Esophagus squamous epithelium (tissue), 5 donors: Measurements from ENCODE around the gene THYN1. TPM values are rescaled to one million over a fixed set of nuclear protein-coding genes. Genes with fewer than 3 reads are reported as not detected.

ENCODE experiments used
- DNase-seq: peaks from one replicate; lab custom pipeline; 2025; lab: John Stamatoyannopoulos, UW
- H3K27ac ChIP-seq, 4 donors: fragments of 200-600 bp; sonication (generic); one replicate each; pipeline ENCODE4 v1.5.1; 2016 to 2019; ENCODE audit warnings: mild to moderate bottlenecking in 1 of 4
- H3K27me3 ChIP-seq, 4 donors: fragments of 200-600 bp; sonication (generic); 1 replicate in 3 of 4; 2 replicates in 1 of 4; pipeline versions ENCODE4 v1.5.1 to v1.6.0; 2017 to 2021; ENCODE audit warnings: antibody characterized with exemption in 1 of 4
- H3K36me3 ChIP-seq, 3 donors: fragments of 200-600 bp; sonication (generic); one replicate each; pipeline ENCODE4 v1.5.1; 2016 to 2019
- H3K4me1 ChIP-seq, 3 donors: fragments of 200-600 bp; sonication (generic); one replicate each; pipeline ENCODE4 v1.5.1; 2017 to 2019
- H3K4me3 ChIP-seq, 4 donors: fragments of 200-600 bp; sonication (generic); 1 replicate in 3 of 4; 2 replicates in 1 of 4; pipeline ENCODE4 v1.5.1; 2016 to 2019; ENCODE audit warnings: mild to moderate bottlenecking in 2 of 4, moderate library complexity in 1 of 4
- H3K9me3 ChIP-seq, 3 donors: fragments of 200-600 bp; sonication (generic); one replicate each; pipeline ENCODE4 v1.5.1; 2016 to 2019
- CTCF ChIP-seq, 6 experiments: fragments of 450-650 bp in 4 of 6; fragments of 200-600 bp in 2 of 6; sonication (generic) in 2 of 6; IDR thresholded peaks; one replicate each; pipeline ENCODE4 v1.5.1; 2016 to 2019; ENCODE audit warnings: antibody characterized with exemption in 6 of 6, mild to moderate bottlenecking in 4 of 6, moderate library complexity in 4 of 6
- POLR2A ChIP-seq, 4 donors: fragments of 450-650 bp; IDR thresholded peaks; one replicate each; pipeline ENCODE4 v1.6.1; 2017; ENCODE audit warnings: antibody characterized with exemption in 4 of 4, mild to moderate bottlenecking in 4 of 4, moderate library complexity in 3 of 4
- WGBS, 2 donors: methylation state at CpG; one replicate each; pipeline ENCODE4 v1.1.5; 2018; 5-methylcytosine and 5-hydroxymethylcytosine counted together
- intact Hi-C: fragments of 100-400 bp; cut with DNase I; formaldehyde crosslinking; loops from one replicate; pipeline ENCODE4 v1.15.0; 2022
- total RNA-seq, 4 donors: library from RNA; depleted of rRNA; stranded (reverse); fragments of >200 nt; gene quantifications; one replicate each; pipeline ENCODE4 v1.1.0, GENCODE V29; 2016
- donor health status: DM: yes; HTN: yes; CAD: no.

Gene THYN1
- total RNA-seq, 4 donors from 2014 or later = 15.7 to 34.2 (median 26.2) TPM

DNA sequence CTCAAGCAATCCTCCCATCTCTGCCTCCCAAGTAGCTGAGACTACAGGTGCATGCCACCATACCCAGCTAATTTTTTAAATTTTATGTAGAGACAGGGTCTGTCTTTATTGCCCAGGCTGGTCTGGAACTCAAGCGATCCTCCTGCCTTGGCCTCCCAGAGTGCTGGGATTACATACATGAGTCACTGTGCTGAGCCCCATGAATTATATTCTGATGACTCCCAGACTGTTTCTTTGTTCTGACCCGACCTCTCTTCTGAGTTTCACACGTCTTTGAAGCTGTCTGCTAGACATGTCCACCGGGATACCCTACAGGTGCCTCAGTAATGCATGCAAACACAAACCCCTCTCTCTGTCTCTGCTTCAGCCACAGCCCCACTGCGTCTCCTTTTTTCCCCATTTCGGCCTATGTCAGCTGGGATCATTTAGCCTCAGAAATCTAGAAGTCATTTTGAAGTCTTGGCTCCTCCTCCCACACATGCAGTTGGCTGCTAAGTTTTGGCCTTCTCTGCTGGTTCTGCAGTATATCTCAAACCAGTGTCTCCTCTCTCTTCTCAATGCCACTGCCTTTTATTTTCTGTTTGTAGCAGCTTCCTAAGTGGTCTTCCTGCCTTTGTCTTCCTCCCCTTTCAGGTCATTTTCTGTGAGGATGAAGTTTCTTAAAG lies 23.9 kb downstream of the THYN1 start:
- Histone ChIP-seq H3K4me1 (peaks cover 17 to 60% (median 20%) of the 10 kb centered on the region in 3 donors), H3K9me3 (no peaks in the 10 kb centered on the region), H3K36me3 (peaks cover 0 to 16% (median 0%) of the 10 kb centered on the region in 3 donors), H3K27ac (no peak overlapping the region), H3K27me3 (no peaks in the 10 kb centered on the region), H3K4me3 (no peak overlapping the region)
- intact Hi-C loops = no loop called here
- 63 to 66% methylated on average over 6 of the region's 6 CpGs for WGBS, 2 donors
- DNase-seq = no peak
- no peak for TF ChIP-seq POLR2A (IDR thresholded peaks at IDR 0.05)
- TF ChIP-seq CTCF (IDR thresholded peaks at IDR 0.05) = no peak

DNA sequence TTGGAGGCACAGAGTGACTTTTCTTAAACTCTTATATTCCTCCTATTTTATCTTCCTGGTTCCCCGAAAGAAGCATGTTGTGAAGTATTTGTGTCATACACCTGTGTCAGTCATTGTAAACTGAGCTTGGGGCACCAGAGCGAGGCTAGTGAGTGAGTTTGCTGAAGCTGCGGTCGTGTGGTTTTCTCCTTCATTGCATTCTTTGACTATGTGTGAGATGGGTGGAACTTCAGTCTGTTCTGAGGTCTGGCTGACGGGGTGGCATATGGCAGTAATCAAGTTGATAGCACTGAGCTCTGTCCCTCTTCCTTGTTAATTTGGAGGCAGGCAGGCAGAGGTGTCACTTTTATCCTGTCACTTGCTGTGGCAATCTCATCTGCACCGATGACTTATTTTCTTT lies 24.5 kb downstream of the THYN1 start:
- Histone ChIP-seq H3K27ac (no peak overlapping the region), H3K9me3 (no peaks in the 10 kb centered on the region), H3K36me3 (peaks cover 0 to 16% (median 0%) of the 10 kb centered on the region in 3 donors), H3K4me3 (no peak overlapping the region), H3K4me1 (peaks cover 17 to 61% (median 20%) of the 10 kb centered on the region in 3 donors), H3K27me3 (no peaks in the 10 kb centered on the region)
- intact Hi-C loops = no loop called here
- no peak for DNase-seq
- TF ChIP-seq CTCF (IDR thresholded peaks at IDR 0.05) (no peak), POLR2A (IDR thresholded peaks at IDR 0.05) (no peak)
- 83 to 88% methylated on average over 6 of the region's 6 CpGs for WGBS, 2 donors

GRCh38 chr11:134226806-134227325 lies 26.3 kb downstream of the THYN1 start:
- no peaks in the 10 kb centered on the region for H3K27me3 ChIP-seq
- no peak for DNase-seq
- H3K9me3 ChIP-seq = no peaks in the 10 kb centered on the region
- H3K27ac ChIP-seq = no peak overlapping the region
- H3K36me3 ChIP-seq = peaks cover 0 to 7% (median 0%) of the 10 kb centered on the region in 3 donors
- TF ChIP-seq POLR2A (IDR thresholded peaks at IDR 0.05) = no peak
- TF ChIP-seq CTCF (IDR thresholded peaks at IDR 0.05) = no peak
- peaks cover 23 to 71% (median 26%) of the 10 kb centered on the region in 3 donors for H3K4me1 ChIP-seq
- 88 to 89% methylated on average over 4 to 5 of the region's 5 CpGs for WGBS, 2 donors
- no peak overlapping the region for H3K4me3 ChIP-seq
- intact Hi-C loops = no loop called here

DNA sequence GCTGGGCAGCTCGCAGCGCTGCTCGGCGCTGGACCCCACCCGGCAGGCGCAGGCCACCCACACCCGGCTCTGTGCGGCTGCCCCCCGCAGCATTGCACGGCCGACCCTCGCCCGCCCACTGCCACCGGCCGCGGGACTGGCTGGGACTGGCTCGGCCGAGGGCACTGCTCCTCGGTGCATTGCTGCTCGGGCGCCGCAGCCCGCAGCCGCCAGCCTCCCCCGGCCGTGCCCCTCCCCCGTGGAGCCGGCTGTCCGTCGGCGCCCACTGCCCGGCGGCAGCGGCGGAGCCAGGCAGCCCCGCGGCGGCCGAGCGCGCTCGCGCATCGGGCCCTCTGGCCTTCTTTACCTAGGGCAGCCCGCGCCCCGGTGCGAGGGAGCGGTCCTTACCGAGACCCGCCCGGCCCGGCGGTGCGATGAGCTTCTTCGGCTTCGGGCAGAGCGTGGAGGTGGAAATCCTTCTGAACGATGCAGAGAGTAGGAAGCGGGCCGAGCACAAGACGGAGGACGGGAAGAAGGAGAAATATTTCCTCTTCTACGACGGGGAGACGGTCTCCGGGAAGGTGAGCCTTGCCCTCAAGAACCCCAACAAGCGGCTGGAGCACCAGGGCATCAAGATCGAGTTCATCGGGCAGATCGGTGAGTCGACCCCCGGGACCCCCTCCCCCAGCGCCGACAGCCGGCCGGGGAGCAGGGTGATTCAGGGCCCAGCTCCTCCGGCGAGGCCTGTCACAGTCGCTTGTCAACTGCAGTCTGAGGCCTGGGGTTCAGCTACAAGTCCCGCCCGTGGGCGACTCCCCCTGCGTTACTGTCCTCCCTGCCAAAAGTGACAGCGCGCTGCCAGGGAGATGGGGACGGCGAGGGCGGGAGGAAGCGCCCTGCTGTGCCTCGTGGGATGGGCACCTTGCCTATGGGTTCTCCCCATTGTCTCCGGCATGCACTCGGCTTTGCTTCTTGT lies 28.2 kb downstream of the THYN1 start:
- Histone ChIP-seq H3K36me3 (peaks cover 0 to 5% (median 0%) of the 10 kb centered on the region in 3 donors), H3K4me1 (peaks cover 19 to 56% (median 23%) of the 10 kb centered on the region in 3 donors), H3K27me3 (no peaks in the 10 kb centered on the region), H3K9me3 (no peaks in the 10 kb centered on the region), H3K4me3 (peak overlapping the region; percentile 87 to 99 (median 96)), H3K27ac (peak overlapping the region; percentile 85 to 95 (median 93))
- no peak for TF ChIP-seq POLR2A (IDR thresholded peaks at IDR 0.05)
- TF ChIP-seq CTCF (IDR thresholded peaks at IDR 0.05) = no peak
- 0% methylated on average over 7 to 9 of the region's 93 CpGs for WGBS, 2 donors
- intact Hi-C loops = no loop called here
- no peak for DNase-seq
